Activated CD4-positive, alpha-beta T cell treated with anti-CD3 and anti-CD28 coated beads for 36 hours (primary cell): ENCODE measurements around the gene DCAF11. TPM values are rescaled to one million over a fixed set of nuclear protein-coding genes. Genes with fewer than 3 reads are reported as not detected.

Experiments
- ATAC-seq: fragments of 200-7000 bp; cut with Tn5 transposase; one replicate; pipeline ENCODE4 v1.10.0; 2021; ENCODE audit warnings: mild to moderate bottlenecking, moderate library complexity
- CTCF ChIA-PET: fragments of 350-600 bp; sonication (Branson Sonifier 250); formaldehyde crosslinking; loops from one replicate; lab custom pipeline; 2021; ENCODE audit warnings: antibody characterized with exemption; lab: Charles Lee
- POLR2A ChIA-PET: fragments of 350-600 bp; sonication (Branson Sonifier 250); formaldehyde crosslinking; loops from one replicate; lab custom pipeline; 2021; ENCODE audit warnings: antibody characterized with exemption, inconsistent platforms; lab: Charles Lee
- DNase-seq: peaks from one replicate; pipeline ENCODE4 v3.0.0-alpha.2; 2020
- H3K27ac Mint-ChIP-seq: one replicate; pipeline ENCODE4 v1.8.0; 2021; ENCODE audit warnings: mixed read lengths
- H3K27me3 Mint-ChIP-seq: one replicate; pipeline ENCODE4 v1.8.0; 2021; ENCODE audit warnings: mixed read lengths
- H3K36me3 Mint-ChIP-seq: one replicate; pipeline ENCODE4 v1.8.0; 2021; ENCODE audit warnings: low read depth, mixed read lengths
- H3K4me1 Mint-ChIP-seq: one replicate; pipeline ENCODE4 v1.8.0; 2021; ENCODE audit warnings: mixed read lengths
- H3K4me3 Mint-ChIP-seq: one replicate; pipeline ENCODE4 v1.8.0; 2021; ENCODE audit warnings: mild to moderate bottlenecking, moderate library complexity, mixed read lengths
- H3K9me3 Mint-ChIP-seq: one replicate; pipeline ENCODE4 v1.8.0; 2021; ENCODE audit warnings: low read depth, mixed read lengths
- intact Hi-C, 2 experiments: fragments of 100-400 bp; cut with DNase I in 1 of 2; cut with micrococcal nuclease in 1 of 2; formaldehyde crosslinking; loops; one replicate each; pipeline versions ENCODE4 v1.14.2 to v1.15.1; 2022 to 2024; cut with DNase I, micrococcal nuclease
- total RNA-seq, 2 experiments: library from RNA; stranded (reverse); gene quantifications; one replicate each; pipeline ENCODE4 v1.2.3, GENCODE V29; 2021

The DCAF11 gene
- total RNA-seq, 2 experiments from 2014 or later: 74.0 to 86.2 TPM

DNA sequence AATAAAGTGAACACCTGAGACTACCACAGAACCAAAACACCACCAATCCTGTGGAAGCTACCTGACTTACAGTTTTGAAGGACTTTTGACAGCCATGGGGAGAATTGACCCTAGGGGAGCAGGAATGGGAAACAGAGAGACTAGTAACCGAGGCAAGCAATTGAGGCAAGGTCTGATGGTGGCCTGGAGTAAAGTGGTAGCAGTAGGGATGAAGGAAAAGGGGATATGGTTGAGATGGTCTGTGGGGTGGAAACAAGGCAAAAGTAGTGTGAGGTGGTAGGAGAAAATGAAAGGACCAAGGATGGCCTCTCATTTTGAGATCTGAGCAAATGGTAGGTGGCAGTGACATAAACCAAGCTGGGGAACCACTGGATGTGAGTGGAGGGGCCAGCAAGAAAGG, 42.3 kb downstream of the DCAF11 start:
- intact Hi-C loops: no loop called here
- ChIA-PET CTCF (no interaction called here), POLR2A (no interaction called here)
- H3K36me3 Mint-ChIP-seq: peaks cover 53% of the 10 kb centered on the region
- peaks cover 9% of the 10 kb centered on the region for H3K4me1 Mint-ChIP-seq
- no peak for ATAC-seq
- H3K27me3 Mint-ChIP-seq: no peaks in the 10 kb centered on the region
- H3K27ac Mint-ChIP-seq: peak overlapping the region; percentile 49
- no peaks in the 10 kb centered on the region for H3K9me3 Mint-ChIP-seq
- H3K4me3 Mint-ChIP-seq: no peak overlapping the region
- DNase-seq: no peak

DNA sequence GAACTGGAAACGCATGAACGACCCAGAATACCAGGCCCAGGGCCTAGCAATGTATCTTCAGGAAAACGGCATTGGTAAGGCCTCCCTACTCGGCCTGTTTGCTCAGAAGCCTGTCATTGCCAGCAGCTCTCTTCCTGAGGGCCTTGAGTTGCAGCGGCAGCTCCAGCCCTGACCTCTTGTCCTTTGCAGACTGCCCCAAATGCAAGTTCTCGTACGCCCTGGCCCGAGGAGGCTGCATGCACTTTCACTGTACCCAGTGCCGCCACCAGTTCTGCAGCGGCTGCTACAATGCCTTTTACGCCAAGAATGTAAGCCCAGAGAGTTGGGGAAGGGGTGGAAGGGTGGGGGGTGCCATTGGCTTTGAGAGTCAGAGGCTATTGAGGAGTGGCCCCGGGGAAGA, 42.8 kb downstream of the DCAF11 start:
- H3K27ac Mint-ChIP-seq: no peak overlapping the region
- POLR2A ChIA-PET: no interaction called here
- no peak overlapping the region for H3K4me3 Mint-ChIP-seq
- H3K27me3 Mint-ChIP-seq: no peaks in the 10 kb centered on the region
- ATAC-seq (no peak), DNase-seq (no peak)
- H3K9me3 Mint-ChIP-seq: no peaks in the 10 kb centered on the region
- peaks cover 55% of the 10 kb centered on the region for H3K36me3 Mint-ChIP-seq
- peaks cover 14% of the 10 kb centered on the region for H3K4me1 Mint-ChIP-seq
- CTCF ChIA-PET: no interaction called here
- intact Hi-C loops: no loop called here

DNA sequence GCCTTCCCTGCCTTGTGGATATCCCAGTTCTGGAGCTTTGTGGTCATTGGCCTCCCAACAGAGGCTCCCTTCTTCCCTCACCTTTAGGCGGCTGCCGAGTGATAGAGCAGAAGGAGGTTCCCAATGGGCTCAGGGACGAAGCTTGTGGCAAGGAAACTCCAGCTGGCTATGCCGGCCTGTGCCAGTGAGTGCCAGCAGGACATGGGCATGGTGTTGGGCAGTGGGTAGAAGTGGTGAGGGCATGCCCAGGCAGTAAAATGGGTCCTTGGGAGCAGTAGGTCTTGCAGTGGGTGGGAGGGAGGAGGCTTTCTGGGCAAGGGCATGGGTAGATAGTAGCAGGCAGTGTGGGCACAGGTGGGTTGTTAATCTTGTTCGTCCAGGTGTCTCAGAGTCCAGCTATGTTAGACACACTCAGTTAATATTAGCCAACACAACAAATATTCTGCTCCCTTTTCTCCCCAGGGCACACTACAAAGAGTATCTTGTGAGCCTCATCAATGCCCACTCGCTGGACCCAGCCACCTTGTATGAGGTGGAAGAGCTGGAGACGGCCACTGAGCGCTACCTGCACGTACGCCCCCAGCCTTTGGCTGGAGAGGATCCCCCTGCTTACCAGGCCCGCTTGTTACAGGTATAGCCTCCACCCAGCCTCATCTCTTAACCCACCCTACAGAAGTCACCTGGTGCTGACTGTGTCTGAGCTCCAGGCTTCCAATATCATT, 45.4 kb downstream of the DCAF11 start:
- H3K27ac Mint-ChIP-seq: peak overlapping the region; percentile 97
- POLR2A ChIA-PET: interaction anchor here (1.2 to 3.6 kb wide), 8 partner anchors 9 to 79 kb away, joined by 3 to 36 read pairs (median 7); partner anchors contain the start of genes CHMP4A, DCAF11, EMC9 and NRL
- no peak for ATAC-seq
- no peak overlapping the region for H3K4me3 Mint-ChIP-seq
- intact Hi-C loops: loop anchor here in 1 of 2 experiments (2.0 kb wide), 1 partner anchor 145 kb away; no protein-coding TSS in a partner anchor
- H3K36me3 Mint-ChIP-seq: peaks cover 71% of the 10 kb centered on the region
- DNase-seq: no peak
- H3K4me1 Mint-ChIP-seq: peaks cover 32% of the 10 kb centered on the region
- no peaks in the 10 kb centered on the region for H3K27me3 Mint-ChIP-seq
- CTCF ChIA-PET: interaction anchor here (0.6 to 3.6 kb wide), 15 partner anchors 9 to 147 kb away, joined by 3 to 43 read pairs (median 14); partner anchors contain the start of genes CIDEB, DCAF11, EMC9 and NRL
- no peaks in the 10 kb centered on the region for H3K9me3 Mint-ChIP-seq

DNA sequence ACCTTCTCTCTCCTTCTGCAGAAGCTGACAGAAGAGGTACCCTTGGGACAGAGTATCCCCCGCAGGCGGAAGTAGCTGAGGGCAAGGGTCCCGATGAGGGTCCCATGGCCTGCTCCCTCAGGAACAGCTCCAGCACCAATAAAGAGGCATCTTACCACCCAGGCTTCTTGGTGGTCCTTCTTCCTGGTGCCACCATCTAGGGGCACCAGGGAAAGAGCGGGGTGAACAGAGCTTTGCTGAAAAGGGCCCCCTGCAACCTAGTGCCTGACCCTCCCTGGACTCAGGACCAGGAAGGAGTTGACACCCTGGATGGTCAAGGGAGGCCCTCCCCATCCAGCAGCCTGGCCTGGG, 45.9 kb downstream of the DCAF11 start:
- H3K9me3 Mint-ChIP-seq: no peaks in the 10 kb centered on the region
- peaks cover 35% of the 10 kb centered on the region for H3K4me1 Mint-ChIP-seq
- ChIA-PET POLR2A (interaction anchor here (0.6 to 3.6 kb wide), 13 partner anchors 9 to 80 kb away, joined by 3 to 36 read pairs (median 5); partner anchors contain the start of genes CHMP4A, DCAF11, EMC9 and MDP1), CTCF (interaction anchor here (0.6 to 3.6 kb wide), 27 partner anchors 8 to 172 kb away, joined by 3 to 43 read pairs (median 6); partner anchors contain the start of genes CIDEB, DCAF11, DHRS4L2 and EMC9)
- ATAC-seq (no peak), DNase-seq (no peak)
- intact Hi-C loops: loop anchor here in 1 of 2 experiments (2.0 kb wide), 1 partner anchor 146 kb away; no protein-coding TSS in a partner anchor
- H3K27ac Mint-ChIP-seq: peak overlapping the region; percentile 97
- H3K27me3 Mint-ChIP-seq: no peaks in the 10 kb centered on the region
- H3K36me3 Mint-ChIP-seq: peaks cover 72% of the 10 kb centered on the region
- peak overlapping the region; percentile 84 for H3K4me3 Mint-ChIP-seq

DNA sequence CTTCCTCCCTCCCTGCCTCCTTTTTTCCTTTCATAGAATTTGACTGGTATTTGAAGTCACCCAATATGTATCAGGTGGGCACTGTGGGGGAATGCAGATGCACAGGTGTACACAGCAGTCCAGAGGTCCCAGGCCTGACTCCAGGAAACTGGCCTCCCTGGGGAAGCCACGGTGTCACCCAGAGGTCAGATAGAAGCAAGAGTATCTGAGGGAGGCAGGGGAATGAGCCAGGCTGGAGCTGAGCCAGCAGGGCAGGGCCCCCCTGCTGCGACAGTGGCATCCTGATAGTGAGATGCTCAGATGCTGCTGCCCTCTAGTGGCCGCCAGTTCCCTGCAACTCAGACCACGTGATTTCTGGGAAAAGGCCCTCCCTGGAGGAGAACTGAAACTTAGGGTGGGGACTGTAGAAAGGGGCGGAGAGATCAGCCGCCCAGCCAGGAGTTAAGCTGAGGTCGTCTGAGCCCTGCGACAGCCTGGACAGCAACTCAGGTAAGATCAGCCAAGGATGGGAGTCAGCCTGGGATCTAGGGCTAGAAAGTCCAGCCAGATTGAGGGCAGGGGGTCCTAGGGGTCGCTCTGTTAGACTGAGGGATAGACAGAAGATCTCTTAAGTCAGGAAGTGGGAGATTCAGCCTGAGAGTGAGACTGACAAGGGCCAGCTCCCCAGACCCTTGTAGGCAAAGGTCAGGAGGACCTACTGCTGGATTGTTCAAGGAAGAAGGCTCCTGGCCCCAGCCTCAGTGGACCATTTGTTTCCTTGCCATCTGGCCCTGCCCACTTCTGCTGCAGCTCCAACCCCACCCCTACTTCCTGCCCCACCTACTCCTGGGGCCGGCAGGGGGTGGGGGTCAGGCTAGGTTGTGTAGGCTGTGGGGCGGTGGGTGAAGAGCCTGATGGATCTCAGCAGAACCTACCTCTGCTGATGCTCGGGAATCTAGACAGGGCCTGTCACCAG, 46.5 kb downstream of the DCAF11 start, which contains the start of gene IRF9:
Gene IRF9, plus strand, starts transcription at position 416 of the 955 bp plus-strand sequence. CDS start 880 bp downstream, outside the sequence.
- Mint-ChIP-seq H3K4me3 (peak within 1 kb of the TSS; percentile 84), H3K27ac (peak within 1 kb of the TSS; percentile 97), H3K4me1 (peaks cover 35% of the 10 kb centered on the region), H3K36me3 (peaks cover 73% of the 10 kb centered on the region), H3K27me3 (no peaks in the 10 kb centered on the region), H3K9me3 (no peaks in the 10 kb centered on the region)
- POLR2A ChIA-PET: interaction anchor here (0.6 to 3.6 kb wide), 20 partner anchors 8 to 112 kb away, joined by 3 to 36 read pairs (median 5); partner anchors contain the start of genes CHMP4A, DCAF11, EMC9 and IPO4
- ATAC-seq (peak; percentile 89), DNase-seq (peak; percentile 98)
- intact Hi-C loops: loop anchor here (1.0 to 2.0 kb wide), 17 partner anchors 14 to 269 kb away; partner anchors contain the start of genes DCAF11 (in 2 of the 2), EMC9 (in 2 of the 2), IPO4 (in 2 of the 2) and NRL (in 2 of the 2)
- CTCF ChIA-PET: interaction anchor here (0.6 to 3.6 kb wide), 40 partner anchors 9 to 1066 kb away, joined by 3 to 43 read pairs (median 4); partner anchors contain the start of genes C14orf119, CHMP4A, CIDEB and DCAF11

DNA sequence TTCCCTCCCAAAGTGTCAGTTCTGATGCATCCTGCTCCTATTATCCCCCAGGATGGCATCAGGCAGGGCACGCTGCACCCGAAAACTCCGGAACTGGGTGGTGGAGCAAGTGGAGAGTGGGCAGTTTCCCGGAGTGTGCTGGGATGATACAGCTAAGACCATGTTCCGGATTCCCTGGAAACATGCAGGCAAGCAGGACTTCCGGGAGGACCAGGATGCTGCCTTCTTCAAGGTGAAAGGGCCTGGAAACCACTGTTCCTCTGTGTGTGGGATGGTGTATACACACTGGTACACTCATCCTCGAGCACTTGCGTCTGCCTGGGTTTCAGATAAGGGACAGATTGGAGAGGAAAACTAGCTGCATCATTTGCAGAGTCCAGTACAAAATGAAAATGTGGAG, 47.5 kb downstream of the DCAF11 start:
- POLR2A ChIA-PET: interaction anchor here (0.6 to 3.6 kb wide), 15 partner anchors 7 to 111 kb away, joined by 3 to 36 read pairs (median 5); partner anchors contain the start of genes DCAF11, EMC9, IPO4 and NRL
- CTCF ChIA-PET: interaction anchor here (0.6 to 3.6 kb wide), 22 partner anchors 12 to 623 kb away, joined by 3 to 43 read pairs (median 6); partner anchors contain the start of genes CHMP4A, CIDEB, DCAF11 and EMC9
- peak overlapping the region; percentile 97 for H3K27ac Mint-ChIP-seq
- DNase-seq (peak; percentile 56), ATAC-seq (peak; percentile 13)
- H3K4me1 Mint-ChIP-seq: peaks cover 38% of the 10 kb centered on the region
- no peaks in the 10 kb centered on the region for H3K9me3 Mint-ChIP-seq
- H3K27me3 Mint-ChIP-seq: no peaks in the 10 kb centered on the region
- intact Hi-C loops: no loop called here
- H3K4me3 Mint-ChIP-seq: peak overlapping the region; percentile 84
- H3K36me3 Mint-ChIP-seq: peaks cover 76% of the 10 kb centered on the region

DNA sequence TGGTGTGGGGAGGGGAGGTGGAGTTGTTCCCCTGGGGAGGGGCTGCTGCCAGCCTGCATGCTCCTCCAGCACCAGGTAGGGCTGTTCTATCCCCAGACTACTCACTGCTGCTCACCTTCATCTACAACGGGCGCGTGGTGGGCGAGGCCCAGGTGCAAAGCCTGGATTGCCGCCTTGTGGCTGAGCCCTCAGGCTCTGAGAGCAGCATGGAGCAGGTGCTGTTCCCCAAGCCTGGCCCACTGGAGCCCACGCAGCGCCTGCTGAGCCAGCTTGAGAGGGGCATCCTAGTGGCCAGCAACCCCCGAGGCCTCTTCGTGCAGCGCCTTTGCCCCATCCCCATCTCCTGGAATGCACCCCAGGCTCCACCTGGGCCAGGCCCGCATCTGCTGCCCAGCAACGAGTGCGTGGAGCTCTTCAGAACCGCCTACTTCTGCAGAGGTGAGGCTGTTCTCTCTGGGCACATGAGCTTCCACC, 50.0 kb downstream of the DCAF11 start:
- CTCF ChIA-PET: interaction anchor here (0.6 to 1.1 kb wide), 2 partner anchors 12 to 575 kb away, joined by 3 read pairs; no protein-coding TSS in a partner anchor
- POLR2A ChIA-PET: interaction anchor here (1.2 to 1.6 kb wide), 5 partner anchors 9 to 50 kb away, joined by 3 to 4 read pairs (median 3); partner anchors contain the start of genes DCAF11, NRL and PSME1
- no peaks in the 10 kb centered on the region for H3K9me3 Mint-ChIP-seq
- intact Hi-C loops: no loop called here
- H3K27ac Mint-ChIP-seq: peak overlapping the region; percentile 60
- H3K4me1 Mint-ChIP-seq: peaks cover 47% of the 10 kb centered on the region
- ATAC-seq: no peak
- H3K36me3 Mint-ChIP-seq: peaks cover 78% of the 10 kb centered on the region
- H3K4me3 Mint-ChIP-seq: no peak overlapping the region
- no peaks in the 10 kb centered on the region for H3K27me3 Mint-ChIP-seq
- DNase-seq: no peak

DNA sequence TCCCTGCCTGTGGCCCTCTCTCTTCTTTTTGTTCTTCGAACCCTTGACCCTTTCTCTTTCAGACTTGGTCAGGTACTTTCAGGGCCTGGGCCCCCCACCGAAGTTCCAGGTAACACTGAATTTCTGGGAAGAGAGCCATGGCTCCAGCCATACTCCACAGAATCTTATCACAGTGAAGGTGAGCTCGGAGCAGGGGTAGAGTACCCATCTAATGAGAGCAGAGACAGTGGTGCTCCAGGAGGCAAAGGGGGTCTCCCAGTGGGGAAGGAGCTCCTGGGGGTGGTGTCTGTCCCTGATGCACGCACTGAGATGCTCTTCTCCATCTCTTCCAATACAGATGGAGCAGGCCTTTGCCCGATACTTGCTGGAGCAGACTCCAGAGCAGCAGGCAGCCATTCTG, 51.2 kb downstream of the DCAF11 start:
- peaks cover 48% of the 10 kb centered on the region for H3K4me1 Mint-ChIP-seq
- ChIA-PET CTCF (interaction anchor here (0.6 to 1.1 kb wide), 2 partner anchors 11 to 153 kb away, joined by 3 read pairs; no protein-coding TSS in a partner anchor), POLR2A (interaction anchor here (0.6 to 1.3 kb wide), 5 partner anchors 8 to 195 kb away, joined by 3 to 6 read pairs (median 3); no protein-coding TSS in a partner anchor)
- intact Hi-C loops: no loop called here
- ATAC-seq (no peak), DNase-seq (no peak)
- H3K36me3 Mint-ChIP-seq: peaks cover 76% of the 10 kb centered on the region
- H3K27ac Mint-ChIP-seq: peak overlapping the region; percentile 43
- H3K4me3 Mint-ChIP-seq: no peak overlapping the region
- no peaks in the 10 kb centered on the region for H3K27me3 Mint-ChIP-seq
- no peaks in the 10 kb centered on the region for H3K9me3 Mint-ChIP-seq

DNA sequence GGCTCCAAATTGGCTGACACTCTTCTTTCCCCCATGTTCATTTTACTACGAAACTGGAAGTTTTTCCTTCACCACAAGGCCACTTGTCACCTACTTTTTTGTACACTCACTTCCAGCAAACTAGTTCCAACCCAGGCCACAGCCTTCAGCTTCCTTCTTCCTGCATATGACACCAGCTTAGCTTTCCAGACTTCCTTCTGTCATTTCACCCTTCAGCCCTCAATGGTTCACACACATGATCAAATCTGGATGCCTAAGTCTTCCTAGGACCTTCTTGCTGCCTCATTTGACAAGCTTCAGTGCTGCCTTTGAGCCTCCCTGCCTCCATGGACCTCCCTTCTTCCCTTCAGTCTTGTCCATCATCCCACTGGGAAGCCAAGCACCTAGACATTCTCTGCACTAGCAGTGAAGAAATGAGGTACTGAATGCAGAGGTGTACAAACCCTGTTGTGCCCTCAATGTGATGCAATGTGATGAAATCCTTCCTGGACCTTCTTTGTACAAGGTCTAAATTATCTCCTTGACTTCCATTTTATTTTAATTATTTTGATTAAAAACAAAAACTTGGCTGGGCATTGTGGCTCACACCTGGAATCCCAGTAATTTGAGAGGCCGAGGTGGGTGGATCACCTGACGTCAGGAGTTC, 53.0 kb downstream of the DCAF11 start:
- Mint-ChIP-seq H3K27ac (peak overlapping the region; percentile 58), H3K9me3 (no peaks in the 10 kb centered on the region), H3K27me3 (no peaks in the 10 kb centered on the region), H3K4me3 (no peak overlapping the region), H3K36me3 (peaks cover 72% of the 10 kb centered on the region), H3K4me1 (peaks cover 52% of the 10 kb centered on the region)
- ChIA-PET POLR2A (interaction anchor here (0.6 kb wide), 1 partner anchor 30 kb away, joined by 8 read pairs; no protein-coding TSS in a partner anchor), CTCF (no interaction called here)
- no peak for DNase-seq
- no peak for ATAC-seq
- intact Hi-C loops: no loop called here
